Measurements from ENCODE around the gene GPC3. TPM values are rescaled to one million over a fixed set of nuclear protein-coding genes. Genes with fewer than 3 reads are reported as not detected.

The GPC3 gene
- total and polyA plus RNA-seq, 4 experiments from 2014 or later = 0.20 to 2.4 (median 0.22) TPM; not detected in 1

- Mint-ChIP-seq H3K9me3 (peaks cover 0 to 3% (median 0%) of the 10 kb centered on the region in 8 donors), H3K36me3 (no peaks in the 10 kb centered on the region), H3K4me3 (no peak overlapping the region), H3K27ac (no peak overlapping the region), H3K4me1 (no peaks in the 10 kb centered on the region), H3K27me3 (no peaks in the 10 kb centered on the region)
- ChIA-PET POLR2A (ENCODE audit: partially characterized antibody) (no interaction called here), CTCF (ENCODE audit: partially characterized antibody) (no interaction called here)
- Histone ChIP-seq H3K36me3 (ENCODE audit: insufficient read depth, low read length) (no peaks in the 10 kb centered on the region), H3K4me1 (ENCODE audit: insufficient read depth, low read length) (no peaks in the 10 kb centered on the region), H3K27ac (ENCODE audit: low read depth, low read length) (no peak overlapping the region), H3K9me3 (ENCODE audit: control insufficient read depth in 1 of 2, low read length in 2 of 2) (no peaks in the 10 kb centered on the region), H3K27me3 (ENCODE audit: insufficient read depth, low read length) (no peaks in the 10 kb centered on the region), H3K4me3 (ENCODE audit: low read length in 2 of 2) (no peak overlapping the region)
- intact Hi-C loops (cut with micrococcal nuclease) = no loop called here
- DNase-seq = no peak
These were observed 470.9 kb downstream of the GPC3 start for GRCh38 chrX:133514486-133514885.

- no peak overlapping the region for H3K27ac Mint-ChIP-seq
- no peaks in the 10 kb centered on the region for H3K36me3 Mint-ChIP-seq
- Histone ChIP-seq H3K36me3 (ENCODE audit: insufficient read depth, low read length) (no peaks in the 10 kb centered on the region), H3K27me3 (ENCODE audit: insufficient read depth, low read length) (no peaks in the 10 kb centered on the region), H3K9me3 (ENCODE audit: control insufficient read depth in 1 of 2, low read length in 2 of 2) (no peaks in the 10 kb centered on the region), H3K27ac (ENCODE audit: low read depth, low read length) (no peak overlapping the region), H3K4me3 (ENCODE audit: low read length in 2 of 2) (no peak overlapping the region), H3K4me1 (ENCODE audit: insufficient read depth, low read length) (no peaks in the 10 kb centered on the region)
- intact Hi-C loops (cut with micrococcal nuclease) = no loop called here
- no peaks in the 10 kb centered on the region for H3K27me3 Mint-ChIP-seq
- H3K9me3 Mint-ChIP-seq = peaks cover 0 to 3% (median 0%) of the 10 kb centered on the region in 8 donors
- CTCF ChIA-PET (ENCODE audit: partially characterized antibody) = no interaction called here
- DNase-seq = no peak
- no peak overlapping the region for H3K4me3 Mint-ChIP-seq
- POLR2A ChIA-PET (ENCODE audit: partially characterized antibody) = no interaction called here
- H3K4me1 Mint-ChIP-seq = no peaks in the 10 kb centered on the region
These were observed 472.3 kb downstream of the GPC3 start for GRCh38 chrX:133513123-133513522.

GRCh38 chrX:133511041-133511440 is 474.4 kb downstream of the GPC3 start:
- no peak overlapping the region for H3K27ac ChIP-seq (ENCODE audit: low read depth, low read length)
- DNase-seq = no peak
- Mint-ChIP-seq H3K36me3 (no peaks in the 10 kb centered on the region), H3K27me3 (peaks cover 0 to 1% of the 10 kb centered on the region in 2 donors), H3K4me1 (no peaks in the 10 kb centered on the region), H3K27ac (no peak overlapping the region), H3K9me3 (peaks cover 0 to 1% (median 0%) of the 10 kb centered on the region in 8 donors), H3K4me3 (no peak overlapping the region)
- no peaks in the 10 kb centered on the region for H3K9me3 ChIP-seq (ENCODE audit: control insufficient read depth in 1 of 2, low read length in 2 of 2)
- intact Hi-C loops (cut with micrococcal nuclease) = no loop called here
- POLR2A ChIA-PET (ENCODE audit: partially characterized antibody) = no interaction called here
- no peaks in the 10 kb centered on the region for H3K4me1 ChIP-seq (ENCODE audit: insufficient read depth, low read length)
- CTCF ChIA-PET (ENCODE audit: partially characterized antibody) = no interaction called here
- H3K36me3 ChIP-seq (ENCODE audit: insufficient read depth, low read length) = no peaks in the 10 kb centered on the region
- H3K27me3 ChIP-seq (ENCODE audit: insufficient read depth, low read length) = no peaks in the 10 kb centered on the region
- H3K4me3 ChIP-seq (ENCODE audit: low read length in 2 of 2) = no peak overlapping the region

GRCh38 chrX:133497356-133497755 is 488.0 kb downstream of the GPC3 start:
- ChIA-PET POLR2A (ENCODE audit: partially characterized antibody) (no interaction called here), CTCF (ENCODE audit: partially characterized antibody) (no interaction called here)
- no peaks in the 10 kb centered on the region for H3K9me3 Mint-ChIP-seq
- no peak overlapping the region for H3K4me3 ChIP-seq (ENCODE audit: low read length in 2 of 2)
- H3K4me3 Mint-ChIP-seq = no peak overlapping the region
- DNase-seq = no peak
- H3K27ac ChIP-seq (ENCODE audit: low read depth, low read length) = no peak overlapping the region
- intact Hi-C loops (cut with micrococcal nuclease) = no loop called here
- H3K36me3 Mint-ChIP-seq = no peaks in the 10 kb centered on the region
- H3K27me3 Mint-ChIP-seq = peaks cover 0 to 2% of the 10 kb centered on the region in 2 donors
- H3K27ac Mint-ChIP-seq = no peak overlapping the region
- H3K9me3 ChIP-seq (ENCODE audit: control insufficient read depth in 1 of 2, low read length in 2 of 2) = no peaks in the 10 kb centered on the region
- H3K4me1 ChIP-seq (ENCODE audit: insufficient read depth, low read length) = no peaks in the 10 kb centered on the region
- no peaks in the 10 kb centered on the region for H3K4me1 Mint-ChIP-seq
- no peaks in the 10 kb centered on the region for H3K27me3 ChIP-seq (ENCODE audit: insufficient read depth, low read length)
- H3K36me3 ChIP-seq (ENCODE audit: insufficient read depth, low read length) = no peaks in the 10 kb centered on the region

GRCh38 chrX:133495464-133496391 is 489.7 kb downstream of the GPC3 start:
- Mint-ChIP-seq H3K27ac (no peak overlapping the region), H3K36me3 (no peaks in the 10 kb centered on the region), H3K4me3 (no peak overlapping the region), H3K4me1 (no peaks in the 10 kb centered on the region), H3K27me3 (peaks cover 0 to 5% of the 10 kb centered on the region in 2 donors), H3K9me3 (no peaks in the 10 kb centered on the region)
- intact Hi-C loops (cut with micrococcal nuclease) = no loop called here
- DNase-seq = no peak
- Histone ChIP-seq H3K4me3 (ENCODE audit: low read length in 2 of 2) (no peak overlapping the region), H3K36me3 (ENCODE audit: insufficient read depth, low read length) (no peaks in the 10 kb centered on the region), H3K9me3 (ENCODE audit: control insufficient read depth in 1 of 2, low read length in 2 of 2) (no peaks in the 10 kb centered on the region), H3K4me1 (ENCODE audit: insufficient read depth, low read length) (no peaks in the 10 kb centered on the region), H3K27ac (ENCODE audit: low read depth, low read length) (no peak overlapping the region), H3K27me3 (ENCODE audit: insufficient read depth, low read length) (no peaks in the 10 kb centered on the region)
- ChIA-PET POLR2A (ENCODE audit: partially characterized antibody) (no interaction called here), CTCF (ENCODE audit: partially characterized antibody) (no interaction called here)

- Histone ChIP-seq H3K4me1 (ENCODE audit: insufficient read depth, low read length) (no peaks in the 10 kb centered on the region), H3K4me3 (ENCODE audit: low read length in 2 of 2) (no peak overlapping the region), H3K27ac (ENCODE audit: low read depth, low read length) (no peak overlapping the region), H3K36me3 (ENCODE audit: insufficient read depth, low read length) (no peaks in the 10 kb centered on the region), H3K9me3 (ENCODE audit: control insufficient read depth in 1 of 2, low read length in 2 of 2) (no peaks in the 10 kb centered on the region), H3K27me3 (ENCODE audit: insufficient read depth, low read length) (no peaks in the 10 kb centered on the region)
- no peak for DNase-seq
- no peak overlapping the region for H3K4me3 Mint-ChIP-seq
- intact Hi-C loops (cut with micrococcal nuclease) = no loop called here
- no peaks in the 10 kb centered on the region for H3K36me3 Mint-ChIP-seq
- no peak overlapping the region for H3K27ac Mint-ChIP-seq
- H3K9me3 Mint-ChIP-seq = no peaks in the 10 kb centered on the region
- ChIA-PET CTCF (ENCODE audit: partially characterized antibody) (no interaction called here), POLR2A (ENCODE audit: partially characterized antibody) (no interaction called here)
- no peaks in the 10 kb centered on the region for H3K4me1 Mint-ChIP-seq
- H3K27me3 Mint-ChIP-seq = peaks cover 0 to 5% of the 10 kb centered on the region in 2 donors
These were observed 492.0 kb downstream of the GPC3 start for GRCh38 chrX:133493366-133493765.

- no peaks in the 10 kb centered on the region for H3K36me3 Mint-ChIP-seq
- H3K4me3 Mint-ChIP-seq = no peak overlapping the region
- CTCF ChIA-PET (ENCODE audit: partially characterized antibody) = no interaction called here
- Histone ChIP-seq H3K36me3 (ENCODE audit: insufficient read depth, low read length) (no peaks in the 10 kb centered on the region), H3K9me3 (ENCODE audit: control insufficient read depth in 1 of 2, low read length in 2 of 2) (no peaks in the 10 kb centered on the region), H3K4me1 (ENCODE audit: insufficient read depth, low read length) (no peaks in the 10 kb centered on the region), H3K4me3 (ENCODE audit: low read length in 2 of 2) (no peak overlapping the region), H3K27me3 (ENCODE audit: insufficient read depth, low read length) (no peaks in the 10 kb centered on the region), H3K27ac (ENCODE audit: low read depth, low read length) (no peak overlapping the region)
- no peak overlapping the region for H3K27ac Mint-ChIP-seq
- no peaks in the 10 kb centered on the region for H3K4me1 Mint-ChIP-seq
- H3K27me3 Mint-ChIP-seq = peaks cover 0 to 3% of the 10 kb centered on the region in 2 donors
- intact Hi-C loops (cut with micrococcal nuclease) = no loop called here
- H3K9me3 Mint-ChIP-seq = no peaks in the 10 kb centered on the region
- no peak for DNase-seq
- POLR2A ChIA-PET (ENCODE audit: partially characterized antibody) = no interaction called here
These were observed 494.4 kb downstream of the GPC3 start for GRCh38 chrX:133490955-133491354.

All from CD4-positive, alpha-beta memory T cell (primary cell).